ENCODE data around the gene PIK3C2G. TPM values are rescaled to one million over a fixed set of nuclear protein-coding genes. Genes with fewer than 3 reads are reported as not detected.

Gene PIK3C2G
- polyA plus RNA-seq, 3 donors = not detected

GRCh38 chr12:18340186-18340585, 78.9 kb downstream of the PIK3C2G start:
- peaks cover 0 to 2% (median 0%) of the 10 kb centered on the region in 7 donors for H3K9me3 Mint-ChIP-seq
- no peak overlapping the region for H3K4me3 Mint-ChIP-seq

GRCh38 chr12:18340786-18341185, 79.5 kb downstream of the PIK3C2G start:
- Mint-ChIP-seq H3K27ac (no peak overlapping the region), H3K36me3 (no peaks in the 10 kb centered on the region), H3K9me3 (peaks cover 0 to 2% (median 0%) of the 10 kb centered on the region in 7 donors), H3K4me3 (no peak overlapping the region), H3K4me1 (no peaks in the 10 kb centered on the region), H3K27me3 (ENCODE audit: low read depth in 3 of 3) (peaks cover 0 to 2% (median 0%) of the 10 kb centered on the region in 3 donors)
- Histone ChIP-seq H3K9me3 (replicated peaks in 1 of 2; ENCODE audit: control insufficient read depth in 1 of 2, insufficient read depth in 1 of 2, low read length in 2 of 2) (no peaks in the 10 kb centered on the region), H3K79me2 (ENCODE audit: insufficient read depth, low read length) (no peaks in the 10 kb centered on the region), H3K36me3 (replicated peaks in 1 of 2; ENCODE audit: control insufficient read depth in 1 of 2, insufficient read depth in 2 of 2, low read length in 2 of 2) (no peaks in the 10 kb centered on the region), H3K27ac (ENCODE audit: low read depth in 1 of 2, low read length in 2 of 2) (no peak overlapping the region), H4K20me1 (ENCODE audit: insufficient read depth, low read length) (no peaks in the 10 kb centered on the region), H3K4me1 (ENCODE audit: control insufficient read depth in 1 of 2, insufficient read depth in 2 of 2, low read length in 2 of 2) (no peaks in the 10 kb centered on the region), H2AFZ (ENCODE audit: insufficient read depth, low read depth, low read length, poor library complexity, severe bottlenecking) (no peak overlapping the region), H3K27me3 (ENCODE audit: control insufficient read depth in 2 of 2, insufficient read depth in 2 of 2, low read length in 2 of 2) (no peaks in the 10 kb centered on the region), H3K9ac (ENCODE audit: insufficient read depth, low read length, poor library complexity, severe bottlenecking) (no peak overlapping the region), H3K4me2 (replicated peaks; ENCODE audit: extremely low read depth, low read length, poor library complexity, severe bottlenecking) (no peak overlapping the region), H3K4me3 (replicated peaks in 1 of 3; ENCODE audit: low read depth in 2 of 3, low read length in 3 of 3) (no peak overlapping the region)
- no peak for DNase-seq
- 85% methylated on average over 4 of the region's 7 CpGs for WGBS (ENCODE audit: insufficient coverage)
- intact Hi-C loops (cut with micrococcal nuclease) = no loop called here
- no peak for TF ChIP-seq CTCF (IDR thresholded peaks at IDR 0.05)

More at GRCh38 chr12:18340186-18340585, 78.9 kb downstream of the PIK3C2G start:
- no peak overlapping the region for H3K27ac ChIP-seq (ENCODE audit: low read depth in 1 of 2, low read length in 2 of 2)
- peaks cover 0 to 2% (median 0%) of the 10 kb centered on the region in 3 donors for H3K27me3 Mint-ChIP-seq (ENCODE audit: low read depth in 3 of 3)
- WGBS (ENCODE audit: insufficient coverage) = no CpG with 5 or more reads among the region's 3 CpGs
- no peak for TF ChIP-seq CTCF (IDR thresholded peaks at IDR 0.05)
- H3K4me1 Mint-ChIP-seq = no peaks in the 10 kb centered on the region
- H3K27ac Mint-ChIP-seq = no peak overlapping the region
- H3K9ac ChIP-seq (ENCODE audit: insufficient read depth, low read length, poor library complexity, severe bottlenecking) = no peak overlapping the region
- no peaks in the 10 kb centered on the region for H3K36me3 ChIP-seq (replicated peaks in 1 of 2; ENCODE audit: control insufficient read depth in 1 of 2, insufficient read depth in 2 of 2, low read length in 2 of 2)
- no peak overlapping the region for H3K4me3 ChIP-seq (replicated peaks in 1 of 3; ENCODE audit: low read depth in 2 of 3, low read length in 3 of 3)
- no peak overlapping the region for H2AFZ ChIP-seq (ENCODE audit: insufficient read depth, low read depth, low read length, poor library complexity, severe bottlenecking)
- H4K20me1 ChIP-seq (ENCODE audit: insufficient read depth, low read length) = no peaks in the 10 kb centered on the region
- H3K9me3 ChIP-seq (replicated peaks in 1 of 2; ENCODE audit: control insufficient read depth in 1 of 2, insufficient read depth in 1 of 2, low read length in 2 of 2) = no peaks in the 10 kb centered on the region
- H3K4me1 ChIP-seq (ENCODE audit: control insufficient read depth in 1 of 2, insufficient read depth in 2 of 2, low read length in 2 of 2) = no peaks in the 10 kb centered on the region
- no peak for DNase-seq
- H3K4me2 ChIP-seq (replicated peaks; ENCODE audit: extremely low read depth, low read length, poor library complexity, severe bottlenecking) = no peak overlapping the region
- no peaks in the 10 kb centered on the region for H3K36me3 Mint-ChIP-seq
- no peaks in the 10 kb centered on the region for H3K79me2 ChIP-seq (ENCODE audit: insufficient read depth, low read length)
- H3K27me3 ChIP-seq (ENCODE audit: control insufficient read depth in 2 of 2, insufficient read depth in 2 of 2, low read length in 2 of 2) = no peaks in the 10 kb centered on the region
- intact Hi-C loops (cut with micrococcal nuclease) = no loop called here

Data from CD14-positive monocyte (primary cell).